Activated T-cell treated with anti-CD3 and anti-CD28 coated beads, Interleukin-2, amount 50 U/mL, for 72 hours (primary cell): ENCODE data around the gene VMO1. TPM values are rescaled to one million over a fixed set of nuclear protein-coding genes. Genes with fewer than 3 reads are reported as not detected.

Source experiments
- ATAC-seq, 2 donors: fragments of 150-1000 bp; cut with Tn5 transposase; replicated peaks in 1 of 2; 2 replicates each; pipeline ENCODE4 v1.10.0; 2021; ENCODE audit warnings: moderate library complexity in 2 of 2, mild to moderate bottlenecking in 1 of 2
- DNase-seq, 2 donors: peaks; one replicate each; pipeline ENCODE4 v3.0.0; 2021 to 2022; ENCODE audit warnings: mixed read lengths in 1 of 2
- H3K27ac Mint-ChIP-seq: one replicate; pipeline ENCODE4 v1.8.0; 2022; ENCODE audit warnings: mild to moderate bottlenecking, moderate library complexity, mixed read lengths
- H3K27me3 Mint-ChIP-seq: one replicate; pipeline ENCODE4 v1.8.0; 2022; ENCODE audit warnings: low read depth, mixed read lengths
- H3K36me3 Mint-ChIP-seq, 2 donors: one replicate each; pipeline ENCODE4 v1.8.0; 2022; ENCODE audit warnings: mixed read lengths in 2 of 2, mild to moderate bottlenecking in 1 of 2; ENCODE audit not compliant: insufficient read depth in 2 of 2
- H3K4me1 Mint-ChIP-seq: one replicate; pipeline ENCODE4 v1.8.0; 2022; ENCODE audit warnings: low read depth, mixed read lengths
- H3K4me3 Mint-ChIP-seq, 2 donors: one replicate each; pipeline ENCODE4 v1.8.0; 2022; ENCODE audit warnings: mild to moderate bottlenecking in 2 of 2, mixed read lengths in 2 of 2, moderate library complexity in 2 of 2
- H3K9me3 Mint-ChIP-seq, 2 donors: one replicate each; pipeline ENCODE4 v1.8.0; 2022; ENCODE audit warnings: mixed read lengths in 2 of 2
- total RNA-seq, 2 donors: library from RNA; stranded (reverse); gene quantifications; one replicate each; pipeline ENCODE4 v1.2.3, GENCODE V29; 2022

The VMO1 gene
- total RNA-seq, 2 donors from 2014 or later: 0.46 to 1.1 TPM

DNA sequence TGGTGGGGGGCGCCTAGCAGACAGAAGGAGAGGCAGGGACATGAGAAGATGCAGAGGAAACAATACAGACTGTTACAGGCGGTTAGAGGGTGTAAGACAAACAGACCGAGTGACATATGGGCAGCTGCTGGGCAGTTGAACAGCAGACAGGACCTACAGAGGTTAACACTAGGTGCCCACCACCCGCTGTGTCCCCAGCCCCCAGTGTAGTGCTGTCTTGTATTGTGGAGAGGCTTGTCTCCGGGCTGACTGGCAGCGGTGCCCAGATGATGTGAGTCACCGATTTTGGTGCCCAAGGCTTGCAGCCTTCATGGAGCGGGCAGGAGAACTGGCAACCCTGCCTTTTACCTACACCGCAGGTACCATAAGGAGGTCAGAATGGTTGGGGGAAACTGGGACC lies 44.0 kb downstream of the VMO1 start:
- Mint-ChIP-seq H3K9me3 (no peaks in the 10 kb centered on the region), H3K27me3 (peaks cover 33% of the 10 kb centered on the region), H3K27ac (no peak overlapping the region), H3K36me3 (peaks cover 0 to 1% of the 10 kb centered on the region in 2 donors), H3K4me3 (no peak overlapping the region), H3K4me1 (peaks cover 22% of the 10 kb centered on the region)
- DNase-seq: no peak
- ATAC-seq: no peak

DNA sequence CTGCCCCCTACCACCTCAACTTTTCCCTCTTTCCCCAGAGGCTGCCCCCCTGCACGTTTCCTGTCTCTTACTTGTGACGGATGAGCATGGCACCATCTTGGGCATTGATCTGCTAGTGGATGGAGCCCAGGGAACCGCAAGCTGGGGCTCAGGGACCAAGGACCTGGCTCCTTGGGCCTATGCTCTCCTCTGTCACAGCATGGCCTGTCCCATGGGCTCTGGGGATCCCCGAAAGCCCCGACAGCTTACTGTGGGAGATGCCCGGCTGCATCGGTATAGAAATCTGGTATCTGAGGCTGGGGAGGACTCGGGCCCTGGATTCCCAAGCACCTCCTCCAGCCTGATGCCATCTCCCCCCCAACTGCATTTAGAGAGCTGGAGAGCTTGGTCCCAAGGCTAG lies 44.6 kb downstream of the VMO1 start:
- H3K27me3 Mint-ChIP-seq: peaks cover 33% of the 10 kb centered on the region
- no peaks in the 10 kb centered on the region for H3K9me3 Mint-ChIP-seq
- peaks cover 18% of the 10 kb centered on the region for H3K4me1 Mint-ChIP-seq
- ATAC-seq (no peak), DNase-seq (no peak)
- peaks cover 0 to 1% of the 10 kb centered on the region in 2 donors for H3K36me3 Mint-ChIP-seq
- H3K27ac Mint-ChIP-seq: peak overlapping the region; percentile 6
- peak overlapping the region in 1 of 2 donors; percentile 31 for H3K4me3 Mint-ChIP-seq

GRCh38 chr17:4740584-4740983 lies 45.6 kb downstream of the VMO1 start:
- H3K27me3 Mint-ChIP-seq: peaks cover 33% of the 10 kb centered on the region
- peaks cover 0 to 1% of the 10 kb centered on the region in 2 donors for H3K36me3 Mint-ChIP-seq
- DNase-seq: no peak
- no peak overlapping the region for H3K27ac Mint-ChIP-seq
- H3K9me3 Mint-ChIP-seq: no peaks in the 10 kb centered on the region
- peak overlapping the region; percentile 72 to 76 for H3K4me3 Mint-ChIP-seq
- no peak for ATAC-seq
- peaks cover 25% of the 10 kb centered on the region for H3K4me1 Mint-ChIP-seq

- ATAC-seq (no peak), DNase-seq (no peak)
- peak overlapping the region; percentile 72 to 76 for H3K4me3 Mint-ChIP-seq
- H3K27me3 Mint-ChIP-seq: peaks cover 33% of the 10 kb centered on the region
- no peak overlapping the region for H3K27ac Mint-ChIP-seq
- H3K9me3 Mint-ChIP-seq: no peaks in the 10 kb centered on the region
- peaks cover 0 to 1% of the 10 kb centered on the region in 2 donors for H3K36me3 Mint-ChIP-seq
- peaks cover 25% of the 10 kb centered on the region for H3K4me1 Mint-ChIP-seq
Measured at GRCh38 chr17:4740025-4740351, 46.2 kb downstream of the VMO1 start.

- no peak within 1 kb of the TSS for H3K27ac Mint-ChIP-seq
- peak within 1 kb of the TSS; percentile 77 to 87 for H3K4me3 Mint-ChIP-seq
- peak; percentile 77 to 83 for ATAC-seq
- peaks cover 33% of the 10 kb centered on the region for H3K27me3 Mint-ChIP-seq
- H3K36me3 Mint-ChIP-seq: peaks cover 0 to 1% of the 10 kb centered on the region in 2 donors
- H3K9me3 Mint-ChIP-seq: no peaks in the 10 kb centered on the region
- H3K4me1 Mint-ChIP-seq: peaks cover 25% of the 10 kb centered on the region
- DNase-seq: peak; percentile 67 to 73
Measured at GRCh38 chr17:4739122-4740024, 46.8 kb downstream of the VMO1 start, which contains the start of the genes CXCL16 and ZMYND15. Gene CXCL16 (minus strand): TSS chr17:4739928. CDS start chr17:4739339, 589 bp downstream. Gene ZMYND15 (plus strand): TSS chr17:4739833. CDS start chr17:4740549, 716 bp downstream.

GRCh38 chr17:4738136-4739121 lies 47.7 kb downstream of the VMO1 start:
- H3K27ac Mint-ChIP-seq: peak overlapping the region; percentile 52
- peaks cover 33% of the 10 kb centered on the region for H3K27me3 Mint-ChIP-seq
- H3K36me3 Mint-ChIP-seq: peaks cover 0 to 1% of the 10 kb centered on the region in 2 donors
- peak in 1 of 2 donors; percentile 25 for ATAC-seq
- peak overlapping the region; percentile 77 to 87 for H3K4me3 Mint-ChIP-seq
- no peak for DNase-seq
- H3K4me1 Mint-ChIP-seq: peaks cover 28% of the 10 kb centered on the region
- no peaks in the 10 kb centered on the region for H3K9me3 Mint-ChIP-seq

- Mint-ChIP-seq H3K27me3 (peaks cover 24% of the 10 kb centered on the region), H3K4me3 (no peak overlapping the region), H3K4me1 (peaks cover 46% of the 10 kb centered on the region), H3K9me3 (no peaks in the 10 kb centered on the region), H3K36me3 (peaks cover 2 to 3% of the 10 kb centered on the region in 2 donors), H3K27ac (no peak overlapping the region)
- DNase-seq (no peak), ATAC-seq (no peak)
Measured at GRCh38 chr17:4735876-4736651, 50.1 kb downstream of the VMO1 start.

Other genes starting within 250 kb of the VMO1 start
- gene MYBBP1A, start 231.0 kb downstream of the VMO1 start, total RNA-seq: 10 to 100 TPM; 44.5 to 55.7 TPM
- gene GGT6, start 225.8 kb downstream of the VMO1 start, total RNA-seq: not detected
- gene SMTNL2, start 201.8 kb downstream of the VMO1 start, total RNA-seq: not detected
- under 1 TPM in 1 of 2 donors, not detected in 1; 0.26 TPM for gene ALOX15, start 144.7 kb downstream of the VMO1 start, total RNA-seq
- 100 to 1,000 TPM in 1 of 2 donors, 10 to 100 TPM in 1; 93.8 to 113 TPM for gene PELP1, start 82.2 kb downstream of the VMO1 start, total RNA-seq
- 100 to 1,000 TPM; 216 to 258 TPM for gene ARRB2, start 75.7 kb downstream of the VMO1 start, total RNA-seq
- gene MED11, start 54.9 kb downstream of the VMO1 start, total RNA-seq: 10 to 100 TPM in 1 of 2 donors, 1 to 10 TPM in 1; 9.9 to 14.0 TPM
- under 1 TPM in 1 of 2 donors, not detected in 1; 0.17 TPM for gene ZMYND15, start 46.5 kb downstream of the VMO1 start, total RNA-seq
- 1 to 10 TPM; 2.2 to 4.3 TPM for gene CXCL16, start 46.4 kb downstream of the VMO1 start, total RNA-seq
- not detected for gene TM4SF5, start 14.5 kb downstream of the VMO1 start, total RNA-seq
- gene GLTPD2, start 2.6 kb upstream of the VMO1 start, total RNA-seq: not detected
- gene PSMB6, start 9.8 kb upstream of the VMO1 start, total RNA-seq: 10 to 100 TPM; 56.3 to 68.7 TPM
- gene PLD2, start 20.8 kb upstream of the VMO1 start, total RNA-seq: 10 to 100 TPM; 27.5 to 50.9 TPM
- 10 to 100 TPM; 74.4 to 82.7 TPM for gene MINK1, start 47.0 kb upstream of the VMO1 start, total RNA-seq
- gene C17orf107, start 113.2 kb upstream of the VMO1 start, total RNA-seq: 1 to 10 TPM; 3.4 to 4.7 TPM
- gene CHRNE, start 116.7 kb upstream of the VMO1 start, total RNA-seq: under 1 TPM; 0.60 to 0.89 TPM
- under 1 TPM in 1 of 2 donors, not detected in 1; 0.26 TPM for gene GP1BA, start 145.9 kb upstream of the VMO1 start, total RNA-seq
- gene SLC25A11, start 153.7 kb upstream of the VMO1 start, total RNA-seq: 10 to 100 TPM; 40.4 to 43.8 TPM
- gene RNF167, start 153.9 kb upstream of the VMO1 start, total RNA-seq: 100 to 1,000 TPM; 176 to 201 TPM
- 1,000 to 10,000 TPM; 1,225 to 1,232 TPM for gene PFN1, start 162.2 kb upstream of the VMO1 start, total RNA-seq
- 100 to 1,000 TPM in 1 of 2 donors, 10 to 100 TPM in 1; 90.0 to 102 TPM for gene ENO3, start 164.8 kb upstream of the VMO1 start, total RNA-seq
- gene SPAG7, start 181.5 kb upstream of the VMO1 start, total RNA-seq: 100 to 1,000 TPM; 140 to 158 TPM
- gene CAMTA2, start 201.3 kb upstream of the VMO1 start, total RNA-seq: 100 to 1,000 TPM; 206 to 207 TPM
- gene INCA1, start 211.2 kb upstream of the VMO1 start, total RNA-seq: under 1 TPM in 1 of 2 donors, not detected in 1; 0.60 TPM
- 10 to 100 TPM; 38.3 to 41.3 TPM for gene KIF1C, start 211.6 kb upstream of the VMO1 start, total RNA-seq
- gene SLC52A1, start 249.1 kb upstream of the VMO1 start, total RNA-seq: under 1 TPM; 0.23 to 0.46 TPM